GM12874 (cell line): ENCODE results near the gene MVB12B.

Source experiments
- TF ChIP-seq, protein P1 (sequence below): IDR thresholded peaks from 2 replicates; pipeline ENCODE4 v1.5.1; 2011; ENCODE audit warnings: low read depth, mild to moderate bottlenecking, control low read depth, low read length, moderate library complexity; ENCODE audit not compliant: insufficient read depth

The MVB12B gene

DNA sequence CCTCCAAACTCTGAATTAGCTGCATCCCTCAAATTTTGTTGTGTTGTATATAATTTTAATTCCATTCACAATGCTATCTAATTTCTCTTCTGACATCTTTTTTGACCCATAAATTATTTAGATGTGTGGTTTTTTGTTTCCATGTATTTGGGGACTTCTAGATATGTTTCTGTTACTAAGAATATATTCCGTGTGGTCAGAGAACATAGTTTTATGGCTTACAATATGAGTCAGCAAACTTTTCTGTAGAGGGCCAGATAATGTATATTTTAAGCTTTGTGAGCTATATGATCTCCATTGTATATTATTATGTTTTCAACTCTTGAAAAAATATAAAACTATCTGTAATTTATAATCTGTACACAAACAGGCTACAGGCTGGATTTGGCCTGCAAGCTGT lies 33.4 kb downstream of the MVB12B start:
- TF ChIP-seq, protein P1, sequence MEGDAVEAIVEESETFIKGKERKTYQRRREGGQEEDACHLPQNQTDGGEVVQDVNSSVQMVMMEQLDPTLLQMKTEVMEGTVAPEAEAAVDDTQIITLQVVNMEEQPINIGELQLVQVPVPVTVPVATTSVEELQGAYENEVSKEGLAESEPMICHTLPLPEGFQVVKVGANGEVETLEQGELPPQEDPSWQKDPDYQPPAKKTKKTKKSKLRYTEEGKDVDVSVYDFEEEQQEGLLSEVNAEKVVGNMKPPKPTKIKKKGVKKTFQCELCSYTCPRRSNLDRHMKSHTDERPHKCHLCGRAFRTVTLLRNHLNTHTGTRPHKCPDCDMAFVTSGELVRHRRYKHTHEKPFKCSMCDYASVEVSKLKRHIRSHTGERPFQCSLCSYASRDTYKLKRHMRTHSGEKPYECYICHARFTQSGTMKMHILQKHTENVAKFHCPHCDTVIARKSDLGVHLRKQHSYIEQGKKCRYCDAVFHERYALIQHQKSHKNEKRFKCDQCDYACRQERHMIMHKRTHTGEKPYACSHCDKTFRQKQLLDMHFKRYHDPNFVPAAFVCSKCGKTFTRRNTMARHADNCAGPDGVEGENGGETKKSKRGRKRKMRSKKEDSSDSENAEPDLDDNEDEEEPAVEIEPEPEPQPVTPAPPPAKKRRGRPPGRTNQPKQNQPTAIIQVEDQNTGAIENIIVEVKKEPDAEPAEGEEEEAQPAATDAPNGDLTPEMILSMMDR, result no peak

DNA sequence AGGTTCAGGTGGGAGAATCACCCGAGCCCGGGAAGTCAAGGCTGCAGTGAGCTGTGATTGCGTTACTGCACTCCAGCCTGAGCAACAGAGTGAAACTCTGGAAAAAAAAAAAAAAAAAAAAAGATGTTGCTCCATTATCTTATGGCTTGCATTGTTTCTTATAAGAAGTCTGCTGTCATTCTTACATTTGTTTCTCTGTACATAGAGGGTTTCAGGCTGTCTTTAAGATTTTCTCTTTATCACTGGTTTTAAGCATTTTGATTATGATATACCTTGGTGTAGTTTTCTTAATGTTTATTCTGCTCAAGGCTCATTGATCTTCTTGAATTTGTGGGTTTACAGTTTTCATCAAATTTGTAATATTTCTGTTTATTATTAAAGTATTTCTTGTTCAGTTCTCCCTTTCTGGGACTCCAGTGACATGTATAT lies 35.2 kb downstream of the MVB12B start:
- TF ChIP-seq, protein P1, result no peak

GRCh38 chr9:126363250-126363649 lies 36.6 kb downstream of the MVB12B start:
- TF ChIP-seq, protein P1, result no peak

- TF ChIP-seq, protein P1, result no peak
Observed at GRCh38 chr9:126363847-126364671, 37.4 kb downstream of the MVB12B start.

- TF ChIP-seq, protein P1, result no peak
Observed at GRCh38 chr9:126365780-126366179, 39.2 kb downstream of the MVB12B start.

DNA sequence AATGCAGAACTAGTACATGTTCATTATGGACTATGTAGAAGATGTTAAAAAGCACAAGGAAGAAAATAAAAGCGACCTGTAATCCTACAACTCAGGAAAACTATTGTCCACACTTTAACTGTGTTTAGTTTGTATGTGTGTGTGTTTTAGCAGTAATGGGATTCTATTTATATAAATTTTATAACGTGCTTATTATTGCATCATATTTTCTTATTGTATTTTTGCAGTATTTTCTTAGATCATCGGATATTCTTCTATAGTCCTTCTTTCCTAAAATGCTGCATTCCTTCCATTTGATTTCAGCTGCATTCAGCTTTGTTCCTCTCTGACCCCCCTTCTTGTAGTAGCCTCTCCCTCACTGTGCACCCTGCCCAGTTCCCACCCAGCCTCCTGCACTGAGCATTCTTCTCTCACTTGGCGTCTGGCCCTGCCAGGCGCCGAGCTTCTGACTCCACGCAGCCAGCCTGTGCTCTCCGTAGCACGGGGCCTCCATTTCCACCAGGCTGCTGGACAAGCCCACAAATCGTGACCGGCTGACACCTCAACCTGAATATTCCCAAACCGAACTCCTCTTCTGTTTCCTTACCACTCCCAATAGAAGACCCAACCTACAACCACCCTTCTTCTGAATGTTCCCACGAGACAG lies 39.9 kb downstream of the MVB12B start:
- TF ChIP-seq, protein P1, result no peak

GRCh38 chr9:126367139-126367538 lies 40.5 kb downstream of the MVB12B start:
- TF ChIP-seq, protein P1, result no peak
